Stimulated activated CD8-positive, alpha-beta memory T cell treated with anti-CD3 and anti-CD28 coated beads, Interleukin-4, amount 100 ng/mL, for 24 hours (primary cell): ENCODE data around the gene CTNNBIP1.

Source experiments
- DNase-seq: peaks from one replicate; pipeline ENCODE4 v3.0.0-alpha.2; 2020; ENCODE audit warnings: low read depth

Gene CTNNBIP1

GRCh38 chr1:9904596-9904995 lies 5.5 kb downstream of the CTNNBIP1 start:
- DNase-seq = no peak

- no peak for DNase-seq
Observed at GRCh38 chr1:9903801-9904527, 6.1 kb downstream of the CTNNBIP1 start.

GRCh38 chr1:9902060-9902452 lies 8.0 kb downstream of the CTNNBIP1 start:
- no peak for DNase-seq

GRCh38 chr1:9901148-9902059 lies 8.7 kb downstream of the CTNNBIP1 start:
- DNase-seq = no peak

- DNase-seq = no peak
Observed at GRCh38 chr1:9900142-9901043, 9.7 kb downstream of the CTNNBIP1 start.

GRCh38 chr1:9894115-9894514 lies 16.0 kb downstream of the CTNNBIP1 start:
- DNase-seq = no peak

GRCh38 chr1:9892563-9893528 lies 17.2 kb downstream of the CTNNBIP1 start:
- no peak for DNase-seq

GRCh38 chr1:9891207-9891606 lies 18.9 kb downstream of the CTNNBIP1 start:
- no peak for DNase-seq

- DNase-seq = no peak
Observed at GRCh38 chr1:9890224-9890731, 19.8 kb downstream of the CTNNBIP1 start.

GRCh38 chr1:9889411-9889810 lies 20.7 kb downstream of the CTNNBIP1 start:
- DNase-seq = no peak

GRCh38 chr1:9888886-9889285 lies 21.2 kb downstream of the CTNNBIP1 start:
- no peak for DNase-seq

- no peak for DNase-seq
Observed at GRCh38 chr1:9887070-9887469, 23.0 kb downstream of the CTNNBIP1 start.

GRCh38 chr1:9886092-9886742 lies 23.9 kb downstream of the CTNNBIP1 start:
- no peak for DNase-seq

GRCh38 chr1:9884805-9885204 lies 25.3 kb downstream of the CTNNBIP1 start:
- DNase-seq = no peak

- DNase-seq = no peak
Observed at GRCh38 chr1:9883585-9884449, 26.3 kb downstream of the CTNNBIP1 start.

GRCh38 chr1:9882945-9883303 lies 27.1 kb downstream of the CTNNBIP1 start:
- no peak for DNase-seq

GRCh38 chr1:9882296-9882944 lies 27.6 kb downstream of the CTNNBIP1 start:
- DNase-seq = no peak

- DNase-seq = no peak
Observed at GRCh38 chr1:9881838-9882249, 28.2 kb downstream of the CTNNBIP1 start.

- no peak for DNase-seq
Observed at GRCh38 chr1:9878404-9878803, 31.7 kb downstream of the CTNNBIP1 start.
